GM21381 (cell line): ENCODE data around the gene CLDND1.
A peak's percentile ranks its signal among the peaks of the same experiment; 100 is the strongest.

Experiments
- ATAC-seq: cut with Tn5 transposase; IDR thresholded peaks from one replicate; pipeline ENCODE4 v1.9.1; 2021; ENCODE audit warnings: mild to moderate bottlenecking, moderate library complexity; ENCODE audit not compliant: unreplicated experiment

The CLDND1 gene

GRCh38 chr3:98521897-98522543 lies 682 bp downstream of the CLDND1 start:
- peak; percentile 39 for ATAC-seq

GRCh38 chr3:98519351-98519750 lies 3.4 kb downstream of the CLDND1 start:
- ATAC-seq = no peak

GRCh38 chr3:98518816-98519215 lies 3.9 kb downstream of the CLDND1 start:
- no peak for ATAC-seq

GRCh38 chr3:98514948-98515347 lies 7.8 kb downstream of the CLDND1 start:
- ATAC-seq = no peak

GRCh38 chr3:98513736-98514135 lies 9.0 kb downstream of the CLDND1 start:
- no peak for ATAC-seq

GRCh38 chr3:98513091-98513511 lies 9.6 kb downstream of the CLDND1 start:
- no peak for ATAC-seq

GRCh38 chr3:98512576-98512975 lies 10.1 kb downstream of the CLDND1 start:
- no peak for ATAC-seq

- no peak for ATAC-seq
These were observed 14.1 kb downstream of the CLDND1 start for GRCh38 chr3:98508582-98508981.

- ATAC-seq = no peak
These were observed 18.2 kb downstream of the CLDND1 start for GRCh38 chr3:98504539-98504938.

- no peak for ATAC-seq
These were observed 20.7 kb downstream of the CLDND1 start for GRCh38 chr3:98501863-98502576.

GRCh38 chr3:98501270-98501669 lies 21.4 kb downstream of the CLDND1 start:
- ATAC-seq = no peak

- ATAC-seq = no peak
These were observed 22.7 kb downstream of the CLDND1 start for GRCh38 chr3:98500019-98500418.

- ATAC-seq = no peak
These were observed 25.3 kb downstream of the CLDND1 start, which contains the start of gene OR5K2 for GRCh38 chr3:98497381-98497780. Gene OR5K2 (plus strand): TSS chr3:98497681. CDS start chr3:98497681, 0 bp downstream.

- no peak for ATAC-seq
These were observed 39.1 kb downstream of the CLDND1 start for GRCh38 chr3:98483626-98484025.

GRCh38 chr3:98482717-98483482 lies 39.8 kb downstream of the CLDND1 start:
- ATAC-seq = no peak
